ENCODE measurements around the gene SV2B.

DNA sequence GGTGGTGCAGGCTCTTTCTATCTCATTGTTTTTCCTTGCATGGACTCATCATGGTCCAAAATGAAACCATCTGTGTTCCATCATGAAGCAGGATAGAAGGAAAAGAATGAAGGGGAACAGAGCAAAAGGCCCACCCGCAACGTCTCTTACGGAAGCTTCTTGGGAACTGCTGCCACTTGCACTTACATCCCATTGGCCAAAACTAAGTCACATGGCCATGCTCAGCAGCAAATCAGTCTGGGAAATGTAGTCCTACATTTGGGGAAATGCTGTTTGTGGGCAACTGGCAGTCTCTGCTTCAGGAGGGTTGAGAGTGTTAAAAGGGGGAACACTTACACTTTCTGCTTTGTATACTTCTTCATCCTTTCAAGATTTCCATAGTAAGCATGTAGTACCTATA is 191.6 kb downstream of the SV2B start:
- TF ChIP-seq, protein P1, sequence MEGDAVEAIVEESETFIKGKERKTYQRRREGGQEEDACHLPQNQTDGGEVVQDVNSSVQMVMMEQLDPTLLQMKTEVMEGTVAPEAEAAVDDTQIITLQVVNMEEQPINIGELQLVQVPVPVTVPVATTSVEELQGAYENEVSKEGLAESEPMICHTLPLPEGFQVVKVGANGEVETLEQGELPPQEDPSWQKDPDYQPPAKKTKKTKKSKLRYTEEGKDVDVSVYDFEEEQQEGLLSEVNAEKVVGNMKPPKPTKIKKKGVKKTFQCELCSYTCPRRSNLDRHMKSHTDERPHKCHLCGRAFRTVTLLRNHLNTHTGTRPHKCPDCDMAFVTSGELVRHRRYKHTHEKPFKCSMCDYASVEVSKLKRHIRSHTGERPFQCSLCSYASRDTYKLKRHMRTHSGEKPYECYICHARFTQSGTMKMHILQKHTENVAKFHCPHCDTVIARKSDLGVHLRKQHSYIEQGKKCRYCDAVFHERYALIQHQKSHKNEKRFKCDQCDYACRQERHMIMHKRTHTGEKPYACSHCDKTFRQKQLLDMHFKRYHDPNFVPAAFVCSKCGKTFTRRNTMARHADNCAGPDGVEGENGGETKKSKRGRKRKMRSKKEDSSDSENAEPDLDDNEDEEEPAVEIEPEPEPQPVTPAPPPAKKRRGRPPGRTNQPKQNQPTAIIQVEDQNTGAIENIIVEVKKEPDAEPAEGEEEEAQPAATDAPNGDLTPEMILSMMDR (IDR thresholded peaks at IDR 0.05): no peak
- TF ChIP-seq POLR2A (IDR thresholded peaks at IDR 0.05) (no peak), EP300 (IDR thresholded peaks at IDR 0.05; ENCODE audit: low read depth) (no peak), POLR2AphosphoS5 (IDR thresholded peaks at IDR 0.05) (no peak)

All from transverse colon (tissue), 4 donors.